Measurements from ENCODE around the gene ATP6V1A.

Gene ATP6V1A

DNA sequence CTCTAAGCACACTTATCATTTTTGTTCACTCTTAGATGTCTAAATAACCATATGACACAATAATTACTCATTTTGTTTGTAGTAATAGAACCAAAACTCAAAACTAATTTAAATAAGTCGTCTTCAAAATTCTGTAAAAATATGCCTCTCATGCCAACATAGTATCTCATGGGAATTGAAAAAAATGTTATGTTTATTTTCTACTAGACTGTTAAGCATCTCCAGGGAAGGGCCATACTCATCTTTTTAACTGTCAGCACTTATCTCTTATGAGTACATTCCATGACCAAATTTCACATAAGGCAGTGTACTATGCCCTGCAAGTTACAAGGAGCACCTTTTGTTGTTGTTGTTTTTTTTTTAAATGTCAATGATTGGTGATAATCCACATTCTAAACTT is 32.1 kb upstream of the ATP6V1A start:
- Histone ChIP-seq H3K4me3 (ENCODE audit: insufficient read depth, low read length, poor library complexity, severe bottlenecking) (no peak overlapping the region), H2AFZ (ENCODE audit: low read depth, low read length, severe bottlenecking) (no peak overlapping the region), H3K79me2 (ENCODE audit: insufficient read depth, low read length) (no peaks in the 10 kb centered on the region), H3K36me3 (ENCODE audit: low read length) (peaks cover 15% of the 10 kb centered on the region), H3K9me3 (ENCODE audit: insufficient read depth, low read length) (no peaks in the 10 kb centered on the region), H3K4me2 (ENCODE audit: low read depth, low read length, poor library complexity, severe bottlenecking) (no peak overlapping the region), H3K9ac (ENCODE audit: low read length) (no peak overlapping the region), H3F3A (ENCODE audit: insufficient read depth) (peaks cover 41% of the 10 kb centered on the region), H3K27me3 (ENCODE audit: low read length) (no peaks in the 10 kb centered on the region), H4K20me1 (ENCODE audit: low read depth, low read length) (0 out of 2 replicates have a peak, but pooled peaks cover 2% of the 10 kb centered on the region), H3K27ac (ENCODE audit: low read depth, low read length) (no peak overlapping the region), H3K9me2 (replicated peaks; ENCODE audit: insufficient read depth, low read length) (no peaks in the 10 kb centered on the region)
- no peak for TF ChIP-seq EZH2phosphoT487 (conservative IDR thresholded peaks at IDR 0.05; ENCODE audit: low read length)
- TF ChIP-seq, protein P1, sequence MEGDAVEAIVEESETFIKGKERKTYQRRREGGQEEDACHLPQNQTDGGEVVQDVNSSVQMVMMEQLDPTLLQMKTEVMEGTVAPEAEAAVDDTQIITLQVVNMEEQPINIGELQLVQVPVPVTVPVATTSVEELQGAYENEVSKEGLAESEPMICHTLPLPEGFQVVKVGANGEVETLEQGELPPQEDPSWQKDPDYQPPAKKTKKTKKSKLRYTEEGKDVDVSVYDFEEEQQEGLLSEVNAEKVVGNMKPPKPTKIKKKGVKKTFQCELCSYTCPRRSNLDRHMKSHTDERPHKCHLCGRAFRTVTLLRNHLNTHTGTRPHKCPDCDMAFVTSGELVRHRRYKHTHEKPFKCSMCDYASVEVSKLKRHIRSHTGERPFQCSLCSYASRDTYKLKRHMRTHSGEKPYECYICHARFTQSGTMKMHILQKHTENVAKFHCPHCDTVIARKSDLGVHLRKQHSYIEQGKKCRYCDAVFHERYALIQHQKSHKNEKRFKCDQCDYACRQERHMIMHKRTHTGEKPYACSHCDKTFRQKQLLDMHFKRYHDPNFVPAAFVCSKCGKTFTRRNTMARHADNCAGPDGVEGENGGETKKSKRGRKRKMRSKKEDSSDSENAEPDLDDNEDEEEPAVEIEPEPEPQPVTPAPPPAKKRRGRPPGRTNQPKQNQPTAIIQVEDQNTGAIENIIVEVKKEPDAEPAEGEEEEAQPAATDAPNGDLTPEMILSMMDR (IDR thresholded peaks at IDR 0.05; ENCODE audit: insufficient read depth, low read length, poor library complexity, severe bottlenecking), result no peak

DNA sequence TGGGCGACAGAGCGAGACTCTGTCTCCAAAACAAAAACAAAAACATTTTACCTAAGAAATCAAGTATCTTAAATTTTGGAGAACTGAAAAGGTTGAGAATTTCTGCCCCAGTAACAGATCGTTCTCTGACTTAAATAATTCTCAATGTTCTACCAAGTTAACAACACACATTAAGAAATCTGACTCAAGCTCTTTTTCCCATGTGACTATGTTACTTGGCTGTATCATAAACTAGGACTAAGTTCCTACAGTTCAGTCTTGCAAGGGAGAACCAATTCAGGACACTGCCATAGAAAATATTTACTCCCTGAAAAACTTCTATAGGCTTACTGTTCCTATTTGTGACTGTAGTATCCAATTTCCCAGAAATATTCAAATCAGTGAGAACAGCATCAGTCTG is 29.5 kb upstream of the ATP6V1A start:
- H3K27me3 ChIP-seq (ENCODE audit: low read length), result no peaks in the 10 kb centered on the region
- no peak overlapping the region for H3K4me2 ChIP-seq (ENCODE audit: low read depth, low read length, poor library complexity, severe bottlenecking)
- no peak overlapping the region for H2AFZ ChIP-seq (ENCODE audit: low read depth, low read length, severe bottlenecking)
- no peaks in the 10 kb centered on the region for H3K9me3 ChIP-seq (ENCODE audit: insufficient read depth, low read length)
- H3K4me3 ChIP-seq (ENCODE audit: insufficient read depth, low read length, poor library complexity, severe bottlenecking), result no peak overlapping the region
- H3K36me3 ChIP-seq (ENCODE audit: low read length), result peaks cover 40% of the 10 kb centered on the region
- no peak overlapping the region for H3K9ac ChIP-seq (ENCODE audit: low read length)
- peaks cover 9% of the 10 kb centered on the region; the same call in 1 of the 2 replicates for H4K20me1 ChIP-seq (ENCODE audit: low read depth, low read length)
- peaks cover 4% of the 10 kb centered on the region; the same call in 1 of the 2 replicates for H3K79me2 ChIP-seq (ENCODE audit: insufficient read depth, low read length)
- TF ChIP-seq, protein P1 (IDR thresholded peaks at IDR 0.05; ENCODE audit: insufficient read depth, low read length, poor library complexity, severe bottlenecking), result no peak
- TF ChIP-seq EZH2phosphoT487 (conservative IDR thresholded peaks at IDR 0.05; ENCODE audit: low read length), result no peak
- H3F3A ChIP-seq (ENCODE audit: insufficient read depth), result peaks cover 36% of the 10 kb centered on the region
- H3K27ac ChIP-seq (ENCODE audit: low read depth, low read length), result no peak overlapping the region
- H3K9me2 ChIP-seq (replicated peaks; ENCODE audit: insufficient read depth, low read length), result no peaks in the 10 kb centered on the region

DNA sequence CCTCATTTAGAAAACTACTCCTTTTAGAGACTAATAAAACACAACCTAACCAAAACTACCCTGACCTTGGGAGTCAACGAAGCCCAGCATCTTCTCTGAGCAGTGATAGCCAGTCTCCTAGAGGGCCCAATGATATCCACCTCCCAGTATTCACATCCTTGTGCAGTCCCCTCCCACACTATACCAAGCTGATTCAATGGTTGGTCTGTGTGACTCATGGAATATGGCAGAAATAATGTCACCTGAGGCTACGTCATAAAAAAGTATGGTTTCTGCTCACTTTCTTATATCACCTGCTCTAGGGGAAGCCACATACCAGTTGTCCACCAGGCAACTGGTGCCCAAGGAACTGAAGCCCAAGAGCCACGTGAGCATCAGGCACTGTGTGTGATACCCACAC is 29.0 kb upstream of the ATP6V1A start:
- Histone ChIP-seq H3K9me3 (ENCODE audit: insufficient read depth, low read length) (no peaks in the 10 kb centered on the region), H3F3A (ENCODE audit: insufficient read depth) (peaks cover 35% of the 10 kb centered on the region), H3K36me3 (ENCODE audit: low read length) (peaks cover 45% of the 10 kb centered on the region), H3K9ac (ENCODE audit: low read length) (no peak overlapping the region), H4K20me1 (ENCODE audit: low read depth, low read length) (peaks cover 14% of the 10 kb centered on the region), H3K27me3 (ENCODE audit: low read length) (no peaks in the 10 kb centered on the region), H3K4me2 (ENCODE audit: low read depth, low read length, poor library complexity, severe bottlenecking) (no peak overlapping the region), H2AFZ (ENCODE audit: low read depth, low read length, severe bottlenecking) (no peak overlapping the region), H3K9me2 (replicated peaks; ENCODE audit: insufficient read depth, low read length) (no peaks in the 10 kb centered on the region), H3K4me3 (ENCODE audit: insufficient read depth, low read length, poor library complexity, severe bottlenecking) (no peak overlapping the region), H3K79me2 (ENCODE audit: insufficient read depth, low read length) (peaks cover 8% of the 10 kb centered on the region; the same call in 1 of the 2 replicates), H3K27ac (ENCODE audit: low read depth, low read length) (no peak overlapping the region)
- TF ChIP-seq EZH2phosphoT487 (conservative IDR thresholded peaks at IDR 0.05; ENCODE audit: low read length), result no peak
- TF ChIP-seq, protein P1 (IDR thresholded peaks at IDR 0.05; ENCODE audit: insufficient read depth, low read length, poor library complexity, severe bottlenecking), result no peak
